GM19035 (cell line): ENCODE measurements around the gene PTPRF.

ENCODE experiments used
- ATAC-seq: cut with Tn5 transposase; IDR thresholded peaks from one replicate; pipeline ENCODE4 v1.9.1; 2021; ENCODE audit not compliant: unreplicated experiment

The PTPRF gene

GRCh38 chr1:43512681-43513080 is 18.0 kb upstream of the PTPRF start:
- ATAC-seq = no peak

GRCh38 chr1:43513471-43514173 is 17.1 kb upstream of the PTPRF start:
- no peak for ATAC-seq

- ATAC-seq = no peak
These were observed 11.6 kb upstream of the PTPRF start for GRCh38 chr1:43518935-43519686.

- ATAC-seq = no peak
These were observed 10.4 kb upstream of the PTPRF start for GRCh38 chr1:43520100-43520778.

GRCh38 chr1:43521078-43521477 is 9.6 kb upstream of the PTPRF start:
- ATAC-seq = no peak

GRCh38 chr1:43521756-43522155 is 8.9 kb upstream of the PTPRF start:
- ATAC-seq = no peak

- ATAC-seq = no peak
These were observed 8.3 kb upstream of the PTPRF start for GRCh38 chr1:43522431-43522775.

GRCh38 chr1:43522776-43523480 is 7.8 kb upstream of the PTPRF start:
- ATAC-seq = no peak

GRCh38 chr1:43524804-43525203 is 5.9 kb upstream of the PTPRF start:
- ATAC-seq = no peak

GRCh38 chr1:43526002-43526401 is 4.7 kb upstream of the PTPRF start:
- ATAC-seq = no peak

GRCh38 chr1:43527111-43527878 is 3.4 kb upstream of the PTPRF start:
- no peak for ATAC-seq

GRCh38 chr1:43529206-43529731 is 1.4 kb upstream of the PTPRF start:
- no peak for ATAC-seq

GRCh38 chr1:43531107-43531905 is 623 bp downstream of the PTPRF start:
- ATAC-seq = no peak

- no peak for ATAC-seq
These were observed 1.4 kb downstream of the PTPRF start for GRCh38 chr1:43531906-43532584.

GRCh38 chr1:43532716-43533115 is 2.0 kb downstream of the PTPRF start:
- ATAC-seq = no peak

- ATAC-seq = no peak
These were observed 2.9 kb downstream of the PTPRF start for GRCh38 chr1:43533584-43533983.

GRCh38 chr1:43534256-43534655 is 3.6 kb downstream of the PTPRF start:
- ATAC-seq = no peak

- ATAC-seq = no peak
These were observed 5.6 kb downstream of the PTPRF start for GRCh38 chr1:43536196-43536863.
